Activated CD4-positive, CD25-positive, alpha-beta regulatory T cell treated with anti-CD3 and anti-CD28 coated beads, Interleukin-2, amount 50 U/mL, for 16 hours (primary cell): Measurements from ENCODE around the gene TRIM64C.
"Not testable (repeated sequence)": the region's sequence is repeated elsewhere in the genome, so short reads cannot be mapped to it uniquely, and the experiment has no call there.

Experiments used
- DNase-seq: peaks from one replicate; pipeline ENCODE4 v3.0.0-alpha.2; 2020; ENCODE audit warnings: low read depth, low spot score

Gene TRIM64C

DNA sequence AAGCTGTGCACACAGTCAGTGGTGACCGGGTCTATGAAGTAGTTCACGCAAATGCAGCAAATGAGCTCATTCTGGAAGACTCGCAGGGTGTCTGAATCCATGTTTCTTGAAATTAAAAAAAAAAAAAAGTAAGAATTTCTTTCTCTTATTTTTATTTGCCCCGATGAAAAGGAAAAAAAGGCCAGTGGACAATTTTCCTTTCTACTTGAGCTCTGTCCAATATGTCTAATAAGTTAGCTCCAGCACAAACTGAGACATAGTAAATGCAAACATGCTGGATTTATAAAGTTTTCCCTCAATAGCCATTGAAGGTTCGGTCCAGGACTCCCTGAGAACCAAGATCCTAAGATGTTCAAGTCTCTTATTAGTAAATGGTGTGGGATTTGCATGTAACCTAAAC is at the start of gene TRIM64C:
TRIM64C (minus strand) TSS at position 101 of the 400 bp plus-strand sequence; CDS start at position 101, 0 bp downstream.
- not testable (repeated sequence) for DNase-seq

- DNase-seq = not testable (repeated sequence)
Observed at GRCh38 chr11:49102356-49102755, 43.4 kb upstream of the TRIM64C start.

DNA sequence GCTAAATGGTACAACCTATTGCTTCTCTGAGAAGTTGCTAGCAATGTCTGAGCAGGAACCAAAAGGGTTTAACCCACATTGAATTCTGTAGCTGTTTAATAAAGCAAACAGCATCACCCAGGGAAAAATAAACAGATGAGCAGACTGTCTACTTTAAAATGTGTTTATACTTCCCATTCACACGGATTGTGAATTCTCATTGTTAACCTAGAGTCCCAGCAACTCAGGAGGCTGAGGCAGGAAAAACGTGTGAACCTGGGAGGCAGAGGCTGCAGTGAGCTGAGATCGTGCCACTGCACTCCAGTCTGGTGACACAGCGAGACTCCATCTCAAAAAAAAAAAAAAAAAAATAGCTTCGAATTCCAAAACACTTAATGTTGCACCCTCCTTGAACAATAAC is 11.0 kb upstream of the TRIM64C start:
- DNase-seq = not testable (repeated sequence)

DNA sequence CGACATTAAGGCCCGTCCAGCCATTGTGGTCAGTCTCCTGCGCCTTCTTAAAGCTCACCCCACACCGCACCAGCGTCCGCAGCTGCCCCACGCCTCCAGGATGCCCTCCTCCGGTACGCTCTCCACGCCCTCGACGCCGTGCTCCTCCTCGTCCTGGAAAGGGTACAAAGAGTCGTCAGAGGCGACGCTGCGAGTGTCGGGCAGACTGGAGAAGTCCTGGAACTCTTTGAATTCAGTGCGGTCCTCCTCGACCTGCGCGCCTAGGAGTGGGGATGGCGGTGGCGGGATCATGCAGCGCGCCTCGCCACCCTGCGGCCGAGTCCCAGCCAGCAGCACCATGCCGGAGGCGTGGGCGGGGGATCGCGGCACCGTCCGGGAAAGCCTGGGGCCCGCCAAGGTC is 9.1 kb downstream of the TRIM64C start:
- not testable (repeated sequence) for DNase-seq

DNA sequence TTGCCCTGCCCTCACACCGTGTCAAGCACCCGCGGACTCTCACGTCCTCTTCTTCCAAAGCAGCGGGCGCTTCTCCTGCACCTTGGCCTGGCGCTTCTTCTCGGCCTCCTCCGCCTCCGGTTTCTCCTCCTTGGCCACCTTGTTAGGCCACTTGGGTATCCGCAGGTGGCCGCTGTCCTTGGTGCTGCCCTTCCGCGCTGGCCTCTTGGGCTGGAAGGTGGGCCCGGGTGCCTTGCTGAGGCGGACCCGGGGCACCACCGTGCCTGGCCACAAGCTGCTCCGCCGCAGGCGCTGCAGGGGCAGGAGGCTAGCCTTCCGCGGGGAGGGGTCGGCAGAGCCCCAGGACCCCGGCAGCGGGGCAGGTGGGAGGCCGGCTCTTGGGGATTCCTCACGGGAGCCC is 10.7 kb downstream of the TRIM64C start:
- not testable (repeated sequence) for DNase-seq

- DNase-seq = not testable (repeated sequence)
Observed at GRCh38 chr11:49028523-49028922, 30.4 kb downstream of the TRIM64C start, which contains the start of gene TRIM49B. TSS of gene TRIM49B (plus strand) at chr11:49028823. CDS start at chr11:49031600, 2,777 bp downstream.
